Measurements from ENCODE around the gene KRT36. TPM values are rescaled to one million over a fixed set of nuclear protein-coding genes. Genes with fewer than 3 reads are reported as not detected.

Gene KRT36
- total RNA-seq = not detected

GRCh38 chr17:41489531-41489930 lies at the start of gene KRT36:
Gene KRT36, minus strand, starts transcription at chr17:41489910. Its CDS starts 46 bp downstream, at chr17:41489864.

GRCh38 chr17:41518789-41519449 lies 29.2 kb upstream of the KRT36 start, which contains the start of gene KRT15:
Gene KRT15, minus strand, starts transcription at chr17:41518890. Its CDS starts 63 bp downstream, at chr17:41518827.

DNA sequence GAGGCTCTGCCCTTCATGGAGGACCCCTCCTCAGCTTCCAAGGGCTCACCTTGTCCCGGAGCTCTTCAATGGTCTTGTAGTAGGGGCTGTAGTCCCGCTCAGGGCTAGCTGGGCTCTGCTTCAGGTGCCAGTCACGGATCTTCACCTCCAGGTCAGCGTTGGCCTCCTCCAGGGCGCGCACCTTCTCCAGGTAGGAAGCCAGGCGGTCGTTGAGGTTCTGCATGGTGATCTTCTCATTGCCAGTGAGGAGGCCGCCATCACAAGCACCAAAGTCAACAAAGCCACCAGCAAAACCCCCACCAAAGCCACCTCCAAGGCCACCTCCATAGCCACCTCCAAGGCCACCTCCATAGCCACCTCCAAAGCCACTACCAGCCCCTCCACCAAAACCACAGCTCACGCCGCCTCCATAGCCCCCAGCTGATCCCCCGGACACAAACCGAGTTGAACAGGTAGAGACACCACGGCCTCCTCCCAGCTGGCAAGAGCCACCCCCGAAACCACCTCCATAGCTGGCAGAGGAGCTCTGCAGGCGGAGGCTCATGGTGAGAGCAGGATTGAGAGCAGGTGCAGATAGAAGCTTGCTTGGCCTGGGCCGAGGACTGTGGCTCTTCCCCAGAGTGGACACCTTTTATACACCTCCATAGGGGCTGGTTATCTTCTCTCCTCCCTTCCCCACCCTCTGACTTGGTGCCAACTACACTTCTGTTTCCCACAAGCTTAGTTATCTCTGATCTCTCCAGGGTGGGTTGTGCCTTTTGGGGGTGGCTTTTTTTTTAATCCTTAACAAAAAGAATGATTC lies 15.5 kb upstream of the KRT36 start, which contains the start of gene KRT13:
Gene KRT13 (minus strand): TSS at position 606 of the 802 bp plus-strand sequence. CDS start 62 bp downstream, at position 544.

GRCh38 chr17:41481036-41481435 lies 8.7 kb downstream of the KRT36 start, which contains the start of gene KRT35:
Gene KRT35, minus strand, starts transcription at chr17:41481151. Its CDS starts 54 bp downstream, at chr17:41481097.

GRCh38 chr17:41466988-41467387 lies 22.7 kb downstream of the KRT36 start, which contains the start of gene KRT32:
Gene KRT32, minus strand, starts transcription at chr17:41467386. Its CDS starts 61 bp downstream, at chr17:41467325.

DNA sequence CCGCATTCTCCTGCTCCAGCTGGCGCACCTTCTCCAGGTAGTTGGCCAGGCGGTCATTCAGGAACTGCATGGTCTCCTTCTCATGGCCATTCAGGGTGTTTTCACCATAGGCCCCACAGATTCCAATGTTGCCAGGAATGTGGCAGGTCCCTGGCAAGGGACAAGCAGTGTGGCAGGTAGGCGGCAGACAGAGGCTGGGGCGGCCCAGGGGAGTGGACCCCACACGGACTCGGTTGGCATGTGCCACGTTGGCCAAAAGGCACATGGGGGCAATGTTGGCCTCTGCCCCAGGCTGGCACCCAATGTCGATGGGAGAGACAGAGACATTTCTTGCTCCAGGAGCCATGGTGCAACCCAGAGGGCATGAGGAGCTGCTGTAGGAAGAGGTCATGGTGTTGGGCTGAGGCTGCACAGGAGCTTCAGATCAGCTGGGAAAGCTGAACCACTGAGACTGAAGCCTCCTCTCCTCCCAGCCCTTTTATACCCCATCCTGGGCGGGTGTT lies 49.1 kb downstream of the KRT36 start, which contains the start of gene KRT38:
Gene KRT38 (minus strand): TSS at position 453 of the 503 bp plus-strand sequence. CDS start 62 bp downstream, at position 391.

Small RNA genes lying within 50 kb of the gene (microRNA-seq; reads per million reads assigned to microRNA genes)
- not detected for gene MIR6510 (ENCODE audit: borderline microRNAs expressed, borderline replicate concordance)

Other genes starting within 250 kb of the KRT36 start
- not detected for gene KRTAP9-4, start 240.2 kb downstream of the KRT36 start, total RNA-seq
- gene KRTAP9-9, start 234.5 kb downstream of the KRT36 start, total RNA-seq = not detected
- not detected for gene KRTAP9-6, start 224.5 kb downstream of the KRT36 start, total RNA-seq
- not detected for gene KRTAP9-7, start 214.2 kb downstream of the KRT36 start, total RNA-seq
- under 1 TPM in 1 of 2 experiments, not detected in 1; 0.20 TPM for gene KRTAP29-1, start 187.1 kb downstream of the KRT36 start, total RNA-seq
- gene KRTAP16-1, start 180.6 kb downstream of the KRT36 start, total RNA-seq = under 1 TPM in 1 of 2 experiments, not detected in 1; 0.14 TPM
- gene KRTAP17-1, start 174.2 kb downstream of the KRT36 start, total RNA-seq = not detected
- gene KRT33A, start 139.1 kb downstream of the KRT36 start, total RNA-seq = not detected
- gene KRT33B, start 120.1 kb downstream of the KRT36 start, total RNA-seq = not detected
- not detected for gene KRT34, start 107.6 kb downstream of the KRT36 start, total RNA-seq
- gene KRT31, start 92.3 kb downstream of the KRT36 start, total RNA-seq = not detected
- not detected for gene KRT37, start 65.3 kb downstream of the KRT36 start, total RNA-seq
- not detected for gene KRT38, start 48.9 kb downstream of the KRT36 start, total RNA-seq
- not detected for gene KRT32, start 22.5 kb downstream of the KRT36 start, total RNA-seq
- gene KRT35, start 8.8 kb downstream of the KRT36 start, total RNA-seq = not detected
- gene KRT13, start 15.7 kb upstream of the KRT36 start, total RNA-seq = not detected
- not detected for gene KRT15, start 29.0 kb upstream of the KRT36 start, total RNA-seq
- gene KRT19, start 38.4 kb upstream of the KRT36 start, total RNA-seq = not detected
- not detected for gene KRT9, start 82.1 kb upstream of the KRT36 start, total RNA-seq
- not detected for gene KRT14, start 97.0 kb upstream of the KRT36 start, total RNA-seq
- gene KRT16, start 122.9 kb upstream of the KRT36 start, total RNA-seq = not detected
- gene KRT17, start 134.7 kb upstream of the KRT36 start, total RNA-seq = not detected
- 100 to 1,000 TPM; 768 to 814 TPM for gene EIF1, start 199.0 kb upstream of the KRT36 start, total RNA-seq
- not detected for gene GAST, start 222.4 kb upstream of the KRT36 start, total RNA-seq
- under 1 TPM in 1 of 2 experiments, not detected in 1; 0.05 TPM for gene HAP1, start 244.7 kb upstream of the KRT36 start, total RNA-seq